A549 (cell line): ENCODE data around the gene C1QTNF1. TPM values are rescaled to one million over a fixed set of nuclear protein-coding genes. Genes with fewer than 3 reads are reported as not detected.
A peak's percentile ranks its signal among the peaks of the same experiment; 100 is the strongest.

Experiments
- ATAC-seq, 2 experiments: fragments of 200-7000 bp in 1 of 2; fragments of >200 bp in 1 of 2; cut with Nextera tagmentation in 1 of 2; cut with Tn5 transposase in 1 of 2; 3 replicates each; pipeline versions ENCODE4 v1.8.0 to v1.9.1; 2018 to 2020; ENCODE audit warnings: mild to moderate bottlenecking in 1 of 2, moderate library complexity in 1 of 2
- CTCF ChIA-PET: fragments of 300-600 bp; sonication (Branson Sonifier 250); formaldehyde crosslinking; extraction: SDS; loops from one replicate; lab custom pipeline; 2021; ENCODE audit warnings: antibody characterized with exemption, inconsistent platforms; lab: Yijun Ruan, JAX
- POLR2A ChIA-PET: fragments of 350-600 bp; formaldehyde crosslinking; extraction: SDS; loops from one replicate; lab custom pipeline; 2021; ENCODE audit warnings: antibody characterized with exemption, inconsistent platforms; lab: Yijun Ruan, JAX
- DNase-seq, 2 experiments: peaks; one replicate each; pipeline versions ENCODE4 v3.0.0 to v3.0.0-alpha.2; 2011 to 2016; ENCODE audit warnings: low read depth in 1 of 2, low spot score in 1 of 2
- FAIRE-seq: peaks from 2 replicates; lab custom pipeline; 2011; peaks lifted over from hg19 to GRCh38; lab: Jason Lieb, UNC
- H3K27ac ChIP-seq, 2 experiments: fragments of >200 bp; sonication (Bioruptor Twin); formaldehyde crosslinking; 3 replicates each; pipeline ENCODE4 v1.5.1; 2016 to 2017
- H3K4me1 ChIP-seq: fragments of >200 bp; sonication (Bioruptor Twin); formaldehyde crosslinking; 3 replicates; pipeline ENCODE4 v1.6.1; 2016
- H3K4me2 ChIP-seq: fragments of >200 bp; sonication (Bioruptor Twin); formaldehyde crosslinking; 3 replicates; pipeline ENCODE4 v1.6.1; 2016
- H3K4me3 ChIP-seq: fragments of >200 bp; sonication (Bioruptor Twin); formaldehyde crosslinking; 3 replicates; pipeline ENCODE4 v1.5.1; 2016
- H3K9me3 ChIP-seq: fragments of >200 bp; sonication (Bioruptor Twin); formaldehyde crosslinking; 3 replicates; pipeline ENCODE4 v1.6.1; 2016
- ELK1 ChIP-seq: fragments of 150-350 bp; IDR thresholded peaks from 2 replicates; pipeline ENCODE4 v1.6.1; 2014; ENCODE audit warnings: low read depth, mild to moderate bottlenecking, low read length
- GATA3 ChIP-seq: IDR thresholded peaks from 2 replicates; pipeline ENCODE4 v1.6.1; 2012; ENCODE audit warnings: borderline replicate concordance
- HOXA7 ChIP-seq: fragments of 250-450 bp; sonication (Bioruptor Pico); IDR thresholded peaks from 2 replicates; pipeline ENCODE4 v1.5.0; 2020; ENCODE audit warnings: mild to moderate bottlenecking, moderate library complexity
- HOXB13 ChIP-seq: fragments of 250-450 bp; sonication (Bioruptor Pico); IDR thresholded peaks from 2 replicates; pipeline ENCODE4 v1.5.0; 2020; ENCODE audit warnings: low read depth, mild to moderate bottlenecking, moderate library complexity
- HOXB5 ChIP-seq: fragments of 250-450 bp; sonication (Bioruptor Pico); IDR thresholded peaks from 2 replicates; pipeline ENCODE4 v1.5.0; 2020; ENCODE audit warnings: mild to moderate bottlenecking, moderate library complexity
- JUN ChIP-seq, 2 experiments: fragments of >200 bp; sonication (Bioruptor Twin); formaldehyde crosslinking; IDR thresholded peaks; 2 replicates in 1 of 2; 3 replicates in 1 of 2; pipeline ENCODE4 v1.6.1; 2016 to 2017
- JUNB ChIP-seq: fragments of >200 bp; sonication (Bioruptor Twin); formaldehyde crosslinking; IDR thresholded peaks from 2 replicates; pipeline ENCODE4 v1.6.1; 2016
- MAFK ChIP-seq: fragments of 450-650 bp; IDR thresholded peaks from 2 replicates; pipeline ENCODE4 v1.6.1; 2014; ENCODE audit not compliant: partially characterized antibody
- MAX ChIP-seq: IDR thresholded peaks from 2 replicates; pipeline ENCODE4 v1.6.1; 2012
- MYC ChIP-seq: IDR thresholded peaks from 2 replicates; pipeline ENCODE4 v1.6.1; 2012; ENCODE audit warnings: mild to moderate bottlenecking, inconsistent platforms, low read length, improper control_type of control experiment, borderline replicate concordance
- NFE2L2 ChIP-seq: fragments of 150-350 bp; conservative IDR thresholded peaks from 2 replicates; pipeline ENCODE4 v1.6.1; 2014; ENCODE audit warnings: low read length
- NPAS2 ChIP-seq: fragments of 250-450 bp; sonication (Bioruptor Pico); IDR thresholded peaks from 2 replicates; pipeline ENCODE4 v1.8.0; 2022; ENCODE audit warnings: mild to moderate bottlenecking, moderate library complexity, borderline replicate concordance
- PHF8 ChIP-seq: fragments of 200-600 bp; sonication (generic); IDR thresholded peaks from 2 replicates; pipeline ENCODE4 v1.6.1; 2016; ENCODE audit warnings: low read depth, mild to moderate bottlenecking, antibody characterized with exemption, moderate library complexity, borderline replicate concordance
- POLR2A ChIP-seq: IDR thresholded peaks from 2 replicates; pipeline ENCODE4 v1.6.1; 2012; ENCODE audit warnings: mild to moderate bottlenecking, low read length
- RARB ChIP-seq: fragments of 250-450 bp; sonication (Bioruptor Pico); IDR thresholded peaks from 2 replicates; pipeline ENCODE4 v1.8.0; 2021; ENCODE audit warnings: mild to moderate bottlenecking, moderate library complexity
- RCOR1 ChIP-seq: fragments of 150-350 bp; IDR thresholded peaks from 2 replicates; pipeline ENCODE4 v1.6.1; 2014; ENCODE audit warnings: antibody characterized with exemption, low read length, low read depth
- RFX5 ChIP-seq: fragments of 450-650 bp; IDR thresholded peaks from 2 replicates; pipeline ENCODE4 v1.7.1; 2014; ENCODE audit warnings: antibody characterized with exemption, mild to moderate bottlenecking, moderate library complexity
- RNF2 ChIP-seq: fragments of 200-600 bp; sonication (generic); IDR thresholded peaks from 2 replicates; pipeline ENCODE4 v1.6.1; 2016; ENCODE audit warnings: low read depth, mild to moderate bottlenecking, antibody characterized with exemption, moderate library complexity, borderline replicate concordance
- WGBS: methylation state at CpG from one replicate; pipeline ENCODE4 v1.1.6; 2017; ENCODE audit errors: missing lambda C conversion rate; 5-methylcytosine and 5-hydroxymethylcytosine counted together
- polyA minus RNA-seq: library from RNA; depleted of rRNA, polyadenylated mRNA; stranded (reverse); fragments of >200 nt; gene quantifications from 2 replicates; pipeline ENCODE4 v1.2.3, GENCODE V29; 2011; rRNA and poly(A)+ RNA removed
- polyA plus RNA-seq, 4 experiments: library from polyadenylated mRNA; depleted of rRNA in 3 of 4; stranded (reverse); fragments of >200 nt; fragmentation: RNase III in 1 of 4; extraction: RNeasy Plus Mini Kit Qiagen cat#74134 plus additional on column Dnase treatment in 1 of 4; gene quantifications; 2 replicates in 3 of 4; 3 replicates in 1 of 4; pipeline ENCODE4 v1.2.3, GENCODE V29; 2011 to 2017

The C1QTNF1 gene
- polyA plus RNA-seq (2011; rRNA removed) (10.2 and 13.2 TPM in 2 replicates), polyA plus RNA-seq (2017; fragmentation: RNase III; extraction: RNeasy Plus Mini Kit Qiagen cat#74134 plus additional on column Dnase treatment) (26.1 to 27.8 TPM (median 27.3 TPM) in 3 replicates), polyA minus RNA-seq (12.9 and 13.3 TPM in 2 replicates)
- 5.2 and 8.3 TPM in 2 replicates for polyA plus RNA-seq (2012; cell fraction: cytosol; rRNA removed)
- 15.4 and 16.1 TPM in 2 replicates for polyA plus RNA-seq (2012; cell fraction: nucleus; rRNA removed)

- ChIA-PET CTCF (interaction anchor here (0.9 to 14.8 kb wide), 10 partner anchors 10 to 369 kb away, joined by 3 to 376 read pairs (median 80); no protein-coding TSS in a partner anchor), POLR2A (no interaction called here)
- peak within 1 kb of the TSS; percentile 88 for H3K4me2 ChIP-seq
- WGBS, result 6% methylated on average over 66 of the region's 77 CpGs
- peak within 1 kb of the TSS; percentile 63 for H3K4me3 ChIP-seq
- DNase-seq (peak; percentile 35 to 96), FAIRE-seq (no peak), ATAC-seq (peak; percentile 72 to 84)
- TF ChIP-seq NFE2L2 (no peak), POLR2A (peak; percentile 23; the same call in 1 of the 2 replicates), NPAS2 (CRISPR knock-in tag) (no peak), HOXB13 (CRISPR knock-in tag) (no peak), ELK1 (no peak), RCOR1 (no peak), JUNB (no peak), PHF8 (0 out of 2 replicates have a peak, but pooled peaks have one; percentile 36), HOXA7 (CRISPR knock-in tag) (no peak), HOXB5 (no peak), RARB (no peak), MAX (peak; percentile 58), MYC (peak; percentile 85), JUN (IDR thresholded peaks at IDR 0.05) (peak; percentile 30 to 47; a peak in 1 of 5 replicates), RNF2 (peak; percentile 72), RFX5 (0 out of 2 replicates have a peak, but pooled peaks have one; percentile 26)
- peak within 1 kb of the TSS; percentile 78 to 88 for H3K27ac ChIP-seq
- H3K4me1 ChIP-seq, result peaks cover 57% of the 10 kb centered on the region
- no peaks in the 10 kb centered on the region for H3K9me3 ChIP-seq
These were observed at the start of gene C1QTNF1 for GRCh38 chr17:79023886-79024771. Gene C1QTNF1, plus strand, starts transcription at chr17:79024169. Its CDS starts 19,800 bp downstream, at chr17:79043969.

GRCh38 chr17:78974635-78975591 is 49.1 kb upstream of the C1QTNF1 start:
- ChIA-PET CTCF (interaction anchor here (0.6 to 10.5 kb wide), 11 partner anchors 8 to 607 kb away, joined by 3 to 169 read pairs (median 3); no protein-coding TSS in a partner anchor), POLR2A (interaction anchor here (0.8 kb wide), 1 partner anchor 39 kb away, joined by 3 read pairs; no protein-coding TSS in a partner anchor)
- TF ChIP-seq GATA3 (no peak), MAFK (no peak), JUNB (no peak)
- H3K4me2 ChIP-seq, result peak overlapping the region; percentile 37; the same call in 2 of the 3 replicates
- peak in 1 of 2 experiments; percentile 64 for DNase-seq
- peak; percentile 11 to 14; a peak in 4 of 6 replicates for ATAC-seq
- peak overlapping the region in 1 of 2 experiments; percentile 59; a peak in 2 of 6 replicates for H3K27ac ChIP-seq
- peaks cover 28% of the 10 kb centered on the region; the same call in 2 of the 3 replicates for H3K4me1 ChIP-seq
- FAIRE-seq, result peak; percentile 7
- 71% methylated on average over 30 of the region's 30 CpGs for WGBS
- no peak overlapping the region for H3K4me3 ChIP-seq
- no peaks in the 10 kb centered on the region for H3K9me3 ChIP-seq
